ENCODE data around the gene TARP.

TARP gene

DNA sequence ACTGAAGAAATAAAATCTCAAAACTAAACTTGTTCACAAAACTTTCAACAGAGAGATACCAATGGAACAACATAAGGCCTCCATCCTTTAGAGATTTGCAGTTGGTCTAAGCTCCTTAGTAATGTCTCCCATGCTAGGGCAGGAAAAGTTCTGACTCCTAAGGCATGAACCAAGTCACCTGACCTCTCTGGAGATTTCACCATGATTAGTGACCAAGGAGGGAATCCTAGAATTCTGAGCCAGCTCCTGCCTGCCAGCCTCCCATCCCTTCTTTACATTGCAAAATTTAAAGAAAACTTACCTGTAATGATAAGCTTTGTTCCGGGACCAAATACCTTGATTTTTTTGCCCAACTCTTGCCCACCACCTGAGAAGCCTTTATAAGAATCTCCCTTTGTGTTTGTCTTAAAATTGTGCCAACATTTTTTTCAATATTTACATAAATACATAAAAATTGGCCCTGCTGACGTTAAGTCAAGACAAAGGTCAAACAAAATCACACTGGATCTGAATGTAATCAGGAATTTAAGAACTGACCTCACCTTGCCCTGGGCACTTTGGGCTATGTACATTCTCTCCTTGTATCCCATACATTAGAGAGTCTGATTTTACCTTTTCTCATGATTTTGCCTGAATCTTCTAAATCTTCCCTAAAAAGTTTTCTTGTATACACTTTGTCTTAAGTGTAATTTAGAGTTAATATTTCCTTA is at the start of gene TARP:
TARP (minus strand) TSS at position 351 of the 710 bp plus-strand sequence.
- DNase-seq (ENCODE audit: low read depth): no peak

DNA sequence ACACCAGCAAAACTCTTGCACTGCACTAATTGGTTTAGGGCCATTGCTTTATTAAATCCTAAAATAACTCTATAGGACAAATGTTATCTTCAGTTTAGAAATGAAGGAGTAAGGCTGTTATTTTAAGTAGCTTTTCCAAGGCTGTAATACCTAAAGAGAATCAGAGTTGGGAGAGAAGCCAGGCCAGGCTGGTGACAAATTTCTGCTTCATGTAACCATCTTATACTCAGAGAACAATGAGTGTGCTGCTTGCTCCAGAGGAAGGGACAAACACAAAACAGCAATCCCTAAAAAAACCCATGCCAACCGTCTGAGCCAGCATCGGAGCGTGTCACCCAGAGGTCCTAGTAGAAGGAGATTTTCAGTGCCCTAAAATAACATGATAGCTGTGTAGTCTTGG is 49.7 kb upstream of the TARP start:
- no peak for DNase-seq (ENCODE audit: low read depth)

DNA sequence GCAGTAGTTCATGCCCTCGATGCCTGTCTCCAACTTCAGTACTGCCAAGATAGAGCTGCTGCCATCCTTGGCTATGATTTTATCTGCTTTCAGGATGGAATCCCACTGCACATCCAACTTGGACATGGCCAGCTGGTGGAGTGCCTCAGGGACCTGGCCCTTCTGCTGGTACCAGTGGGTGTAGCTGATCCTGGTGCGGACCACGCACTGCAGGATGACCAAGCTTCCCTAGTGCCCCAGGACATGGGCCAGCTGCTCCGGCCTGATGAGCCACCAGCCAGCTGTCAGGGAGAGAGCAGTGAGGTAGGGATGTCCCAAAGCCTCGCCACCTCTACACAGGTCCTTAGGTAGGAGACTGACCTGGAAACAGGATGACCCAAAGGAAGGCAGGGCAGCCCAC is 49.0 kb upstream of the TARP start:
- DNase-seq (ENCODE audit: low read depth): no peak

DNA sequence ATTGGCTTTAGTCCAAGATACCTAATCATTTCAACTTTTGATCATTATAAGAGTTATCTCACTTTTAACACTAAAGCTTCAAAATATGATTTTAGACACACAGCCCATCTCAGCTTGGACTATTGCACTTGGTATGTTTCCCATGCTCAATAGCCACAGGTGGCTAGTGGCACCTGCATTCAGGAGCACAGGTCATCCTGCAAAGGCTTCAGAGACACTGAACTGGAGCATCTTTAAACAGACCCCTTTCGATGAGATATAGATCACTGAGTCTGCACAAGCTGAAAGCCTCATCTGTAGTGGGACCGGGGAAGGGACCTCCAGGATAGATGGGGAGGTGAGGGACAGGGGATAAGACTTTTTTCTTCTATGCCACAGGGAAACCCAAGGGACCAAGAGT is 48.5 kb upstream of the TARP start:
- no peak for DNase-seq (ENCODE audit: low read depth)

DNA sequence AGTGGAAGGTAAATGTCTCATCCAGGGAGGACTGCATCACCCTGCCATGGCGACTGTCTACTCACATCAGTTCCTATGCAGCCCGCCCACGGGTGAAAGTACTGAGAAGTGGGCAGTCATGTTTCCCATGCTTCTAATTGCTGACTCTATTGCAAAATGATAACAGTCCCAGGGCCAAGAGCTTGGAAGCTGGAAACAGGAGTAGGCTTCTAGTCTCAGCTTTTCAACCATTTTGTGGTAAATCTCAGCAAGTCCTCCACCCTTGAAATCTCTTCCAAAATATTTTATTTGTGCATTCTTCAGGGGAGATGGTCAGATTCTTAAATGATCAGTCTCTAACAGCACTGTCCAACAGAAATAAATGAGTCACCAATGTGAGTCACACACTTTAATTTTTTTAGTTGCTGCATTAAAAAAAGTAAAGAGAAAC is 48.1 kb upstream of the TARP start:
- peak; percentile 91 for DNase-seq (ENCODE audit: low read depth)

DNA sequence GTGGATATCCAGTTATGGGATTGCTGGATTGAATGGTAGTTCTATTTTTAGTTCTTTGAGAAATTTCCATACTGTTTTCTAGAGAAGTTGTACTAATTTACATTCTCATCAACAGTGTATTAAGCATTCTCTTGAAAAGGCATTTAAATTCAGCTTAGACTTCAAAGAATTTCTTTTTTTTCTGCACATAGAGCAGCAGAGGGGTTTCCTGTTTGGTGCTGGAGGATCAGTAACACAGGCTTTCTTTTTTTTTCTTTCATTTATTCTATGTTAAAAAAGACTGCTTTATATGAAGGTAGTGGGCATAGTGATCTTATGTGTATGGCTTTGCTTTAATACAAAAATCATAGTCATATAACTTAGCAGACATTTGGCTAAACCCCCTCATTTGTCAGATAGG is 47.6 kb upstream of the TARP start:
- no peak for DNase-seq (ENCODE audit: low read depth)

DNA sequence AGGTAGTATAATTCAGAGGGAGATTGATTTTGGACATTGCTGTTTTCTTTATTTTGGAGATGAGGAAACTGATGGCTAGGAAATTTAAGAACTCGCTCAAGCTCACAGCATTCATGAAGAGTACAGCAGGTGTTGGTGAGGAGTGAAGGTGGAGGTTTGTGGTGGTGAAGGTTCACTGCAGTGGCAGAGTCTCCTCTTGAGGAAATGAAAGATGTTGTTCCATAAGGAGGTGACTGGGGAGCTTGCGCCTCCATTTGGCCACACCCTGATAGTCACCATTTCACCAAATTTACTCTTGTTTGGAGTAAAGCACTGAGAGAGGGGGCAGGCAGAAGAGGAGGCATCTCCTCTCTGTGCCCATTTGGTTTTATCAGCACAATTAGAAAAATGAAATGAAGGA is 46.4 kb upstream of the TARP start:
- no peak for DNase-seq (ENCODE audit: low read depth)

DNA sequence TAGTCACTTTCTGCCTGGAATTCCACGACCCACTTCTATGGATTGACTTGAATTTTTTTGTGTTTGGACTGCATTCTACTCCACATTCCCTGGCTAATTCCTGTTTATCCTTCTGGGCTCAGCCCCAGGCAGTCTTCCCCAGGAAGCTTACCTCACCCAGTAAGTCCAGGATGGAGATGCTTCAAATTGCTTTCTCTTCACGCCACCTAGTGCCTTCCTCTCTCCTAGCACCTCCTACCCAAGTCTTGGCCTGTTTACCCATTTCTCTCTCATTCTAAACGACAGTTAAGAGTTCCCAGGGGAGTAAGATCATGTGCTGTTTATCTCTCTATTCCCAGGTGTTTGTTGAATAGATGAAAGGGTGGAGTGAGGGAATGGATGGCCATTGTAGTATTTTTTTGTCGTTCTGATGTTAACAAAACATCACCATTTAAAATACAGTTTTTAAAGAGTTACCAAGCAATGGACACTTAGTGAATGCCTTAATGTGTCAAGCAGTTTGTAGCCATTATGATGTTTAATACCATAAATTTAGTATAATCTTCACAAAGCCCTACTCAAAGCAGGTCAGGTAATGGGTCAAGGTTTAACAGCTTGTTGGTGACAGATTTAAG is 45.5 kb upstream of the TARP start:
- DNase-seq (ENCODE audit: low read depth): peak; percentile 64

DNA sequence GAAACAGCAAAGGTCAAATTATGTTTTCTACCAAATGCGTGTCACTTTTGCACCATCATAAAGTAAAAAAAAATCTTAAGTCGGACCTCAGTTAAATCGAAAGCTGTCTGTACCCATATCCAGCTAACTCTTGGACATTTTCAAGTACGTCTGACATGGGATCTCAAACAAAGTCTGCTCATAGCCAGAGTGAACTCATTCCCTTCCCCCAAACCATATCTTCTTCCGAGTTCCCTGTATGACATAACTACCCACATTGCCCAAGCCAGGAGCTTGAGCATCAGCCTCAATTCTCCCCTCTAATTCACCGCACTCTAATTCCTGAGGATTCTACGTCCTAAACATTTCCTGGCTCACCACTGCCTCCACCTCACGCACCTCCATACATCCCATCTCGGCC is 44.8 kb upstream of the TARP start:
- no peak for DNase-seq (ENCODE audit: low read depth)

DNA sequence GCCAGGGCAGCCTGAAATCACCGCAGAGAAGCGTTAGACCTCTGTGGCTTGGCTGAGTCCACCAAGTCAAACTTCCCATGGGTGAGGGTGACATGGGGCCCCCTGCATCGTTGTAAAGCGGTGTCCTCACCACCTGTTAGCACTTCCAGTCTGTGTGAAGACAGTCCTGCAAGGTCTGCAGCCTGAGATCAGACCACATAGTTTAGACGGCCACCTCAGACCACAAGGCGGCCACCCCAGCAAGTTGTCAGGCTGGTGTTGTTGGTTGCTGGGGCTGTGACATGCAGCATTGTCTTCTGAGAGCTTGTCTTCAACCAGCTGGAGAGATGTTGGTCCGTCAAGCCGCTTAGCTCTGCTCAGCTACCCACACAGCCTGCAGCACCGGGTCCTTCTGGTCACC is 44.1 kb upstream of the TARP start:
- DNase-seq (ENCODE audit: low read depth): no peak

DNA sequence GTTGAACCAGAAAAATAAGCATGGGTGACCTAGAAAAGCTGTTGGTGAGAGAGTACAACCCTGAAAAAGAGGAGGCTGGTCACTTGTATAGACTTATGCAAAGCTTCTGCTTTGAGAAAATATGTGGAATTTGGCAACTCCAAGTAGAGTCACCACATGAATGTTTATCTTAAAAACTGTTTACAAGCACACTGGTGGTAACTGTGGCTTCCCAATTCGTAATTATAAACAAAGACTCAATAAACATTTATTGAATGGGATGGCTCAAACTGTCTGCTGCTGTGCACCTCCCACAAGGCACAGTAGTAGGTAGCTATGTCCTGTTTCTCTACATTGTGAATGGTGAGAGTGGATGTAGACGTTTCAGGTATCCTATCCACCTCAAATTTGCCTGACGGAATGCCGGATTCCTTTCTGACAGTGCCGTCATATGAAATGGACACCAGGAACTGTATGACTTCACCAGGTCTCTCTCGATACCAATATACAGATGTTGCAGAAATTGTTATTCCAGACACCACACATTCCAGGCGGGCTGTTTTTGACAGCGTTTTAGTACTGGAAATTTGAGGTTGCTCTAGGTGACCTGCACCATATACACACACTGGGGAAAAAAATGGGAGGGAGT is 43.4 kb upstream of the TARP start:
- peak; percentile 55 for DNase-seq (ENCODE audit: low read depth)

DNA sequence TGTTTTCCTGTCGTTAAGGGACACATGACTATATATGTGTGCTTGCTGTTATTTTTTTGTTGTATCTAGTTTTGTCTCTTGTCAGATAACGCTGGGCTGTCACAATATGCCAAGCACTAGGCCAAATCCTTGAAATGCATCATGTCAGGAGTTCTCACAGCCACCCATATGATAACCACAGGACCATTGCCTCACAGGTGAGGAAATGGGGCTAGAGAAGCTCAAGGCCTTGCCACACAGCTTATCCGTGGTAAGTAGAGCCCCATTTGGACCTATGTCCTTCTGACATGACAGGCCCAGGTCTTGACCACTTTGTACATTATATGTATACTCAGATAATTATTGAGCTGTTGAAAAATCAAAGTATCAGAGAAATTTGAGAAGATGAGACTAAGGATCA is 42.0 kb upstream of the TARP start:
- DNase-seq (ENCODE audit: low read depth): no peak

DNA sequence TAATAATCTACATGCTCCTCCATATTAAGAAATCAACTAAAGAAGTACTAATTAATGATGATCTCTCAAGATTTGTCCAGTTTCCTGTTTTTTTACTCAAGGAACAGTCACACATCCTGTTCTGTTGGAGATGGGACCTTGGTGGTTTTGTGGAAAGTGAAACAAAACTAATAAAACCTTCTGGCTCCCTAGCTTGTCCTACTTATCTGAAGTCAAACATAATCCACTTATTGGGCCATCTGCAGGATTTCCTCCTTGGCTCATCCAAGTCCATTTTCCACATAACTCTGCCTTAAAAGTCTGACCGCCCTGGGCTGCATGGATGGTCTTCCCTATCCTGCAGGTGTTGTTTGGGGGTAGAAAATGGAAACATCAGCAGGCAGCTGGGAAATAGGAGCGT is 39.4 kb upstream of the TARP start:
- no peak for DNase-seq (ENCODE audit: low read depth)

DNA sequence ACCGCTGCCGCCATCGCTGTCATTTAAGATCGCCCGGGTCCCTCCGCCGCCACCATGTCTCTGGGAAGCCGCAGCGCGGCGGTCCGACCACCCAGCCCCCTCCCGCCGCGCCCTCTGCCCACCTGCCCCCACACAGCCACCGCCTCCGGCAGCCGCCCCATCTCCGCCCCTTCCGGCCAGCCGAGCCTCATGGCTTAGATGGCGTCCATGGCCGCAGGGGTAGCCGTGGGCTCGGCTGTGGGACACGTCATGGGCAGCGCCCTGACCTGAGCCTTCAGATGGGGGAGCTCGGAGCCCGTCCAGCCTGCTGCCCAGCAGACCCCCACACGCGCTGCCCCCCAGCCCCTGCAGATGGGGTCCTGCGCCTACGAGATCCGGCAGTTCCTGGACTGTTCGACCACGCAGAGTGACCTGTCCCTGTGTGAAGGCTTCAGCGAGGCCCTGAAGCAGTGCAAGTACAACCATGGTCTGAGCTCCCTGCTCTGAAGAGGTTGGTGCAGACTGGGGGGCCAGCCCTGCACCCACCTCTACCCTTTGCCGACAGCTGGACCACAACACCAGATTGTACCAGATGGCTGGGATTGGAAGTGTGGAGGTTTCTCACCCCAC is 38.0 kb upstream of the TARP start:
- DNase-seq (ENCODE audit: low read depth): no peak

DNA sequence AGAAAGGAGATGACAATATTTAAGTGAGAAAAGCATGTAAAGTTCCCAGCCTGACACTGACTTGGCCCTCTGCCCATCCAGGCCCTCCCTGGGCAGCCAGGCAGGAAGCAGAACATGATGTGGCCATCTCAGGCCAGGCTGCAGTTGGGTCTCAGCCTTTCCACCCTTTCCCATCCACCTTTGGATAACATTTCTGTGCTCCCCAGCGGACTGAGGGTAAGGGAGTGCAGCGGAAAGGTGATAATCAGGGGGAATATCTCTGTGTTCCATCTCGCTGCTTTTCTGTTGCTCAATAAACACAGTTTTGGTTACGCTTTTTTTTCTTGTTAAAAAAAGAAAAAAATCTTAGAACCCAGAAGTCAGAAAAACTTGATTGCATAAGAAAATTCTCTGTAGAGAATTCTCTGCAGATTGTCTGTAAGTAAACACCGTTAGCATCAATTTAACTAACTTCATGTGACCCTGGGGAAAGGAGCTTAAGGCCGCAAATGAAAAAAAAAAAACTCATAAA is 37.2 kb upstream of the TARP start:
- no peak for DNase-seq (ENCODE audit: low read depth)

DNA sequence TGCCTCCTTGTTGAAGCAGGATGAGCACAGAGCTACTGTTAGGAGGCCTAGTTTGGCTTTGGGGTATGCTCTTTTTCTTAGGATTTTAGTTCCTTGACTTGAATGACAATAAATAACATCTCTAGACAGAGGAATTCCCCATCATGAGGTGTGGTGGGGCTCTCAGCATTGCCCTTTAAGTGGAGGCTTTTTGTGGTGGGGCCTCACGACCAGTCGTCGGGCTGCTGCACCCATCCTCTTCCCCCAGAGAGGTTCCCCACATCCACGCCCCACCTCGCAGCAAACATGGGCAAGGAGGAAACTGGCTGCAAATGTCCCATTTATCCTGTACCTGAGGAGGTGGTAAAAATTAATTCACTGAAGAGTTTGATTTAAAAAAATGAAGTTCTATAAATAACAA is 36.1 kb upstream of the TARP start:
- no peak for DNase-seq (ENCODE audit: low read depth)

DNA sequence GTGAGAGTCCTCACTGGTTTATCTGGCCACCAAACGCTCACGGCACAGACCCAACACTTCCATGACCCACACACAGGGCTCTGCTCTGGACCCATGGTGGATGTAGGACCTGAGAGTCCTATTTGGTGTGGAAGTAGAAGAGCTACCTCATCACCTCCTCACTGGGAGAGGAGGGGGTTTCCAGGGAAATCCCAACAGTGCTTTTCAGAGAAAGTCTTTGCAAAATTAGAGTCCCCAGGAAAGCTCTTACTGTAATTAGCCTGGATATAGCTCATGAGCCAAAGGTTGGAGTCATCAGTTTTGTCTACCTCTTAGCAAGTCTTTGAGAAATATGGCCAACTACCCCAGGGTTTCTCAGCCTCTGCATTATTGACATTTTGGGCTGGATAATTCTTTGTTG is 34.7 kb upstream of the TARP start:
- DNase-seq (ENCODE audit: low read depth): no peak

DNA sequence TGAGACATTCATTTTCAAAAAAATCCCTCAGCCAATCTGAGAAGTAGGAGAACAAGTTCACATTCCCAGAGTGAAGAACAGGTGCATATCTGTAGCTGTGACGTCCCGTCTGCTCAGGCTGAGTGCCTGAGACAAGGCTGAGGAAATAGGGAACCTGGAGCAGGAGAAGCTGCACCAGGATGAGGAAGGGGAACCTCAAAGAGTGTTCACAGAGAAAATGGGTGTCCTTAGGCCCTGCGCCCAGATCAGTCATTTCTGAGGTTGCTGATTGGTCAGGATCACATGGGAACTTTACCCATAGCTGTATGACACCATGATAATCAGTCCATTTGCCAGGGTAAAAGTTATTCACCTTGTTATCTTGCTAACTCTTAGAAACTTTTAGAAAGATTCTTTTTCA is 34.2 kb upstream of the TARP start:
- no peak for DNase-seq (ENCODE audit: low read depth)

DNA sequence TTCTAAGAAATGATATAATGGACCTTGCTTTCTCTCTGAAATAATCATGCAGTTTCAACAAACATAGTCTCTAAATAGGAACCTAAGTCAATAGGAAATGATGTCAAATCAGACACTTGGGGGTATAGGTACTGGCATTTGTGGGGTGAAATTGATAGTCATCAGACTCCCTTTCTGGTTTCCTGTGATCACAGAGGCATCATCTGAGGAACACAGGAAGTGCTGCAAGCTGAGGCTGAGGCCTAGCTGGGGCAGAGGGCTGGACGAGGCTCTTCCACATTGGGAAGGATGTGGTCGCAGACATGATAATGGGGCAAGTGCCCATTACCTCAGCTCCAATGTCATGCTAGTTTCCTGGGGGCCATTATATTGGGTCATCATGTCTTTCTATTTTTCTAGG is 33.5 kb upstream of the TARP start:
- DNase-seq (ENCODE audit: low read depth): no peak

DNA sequence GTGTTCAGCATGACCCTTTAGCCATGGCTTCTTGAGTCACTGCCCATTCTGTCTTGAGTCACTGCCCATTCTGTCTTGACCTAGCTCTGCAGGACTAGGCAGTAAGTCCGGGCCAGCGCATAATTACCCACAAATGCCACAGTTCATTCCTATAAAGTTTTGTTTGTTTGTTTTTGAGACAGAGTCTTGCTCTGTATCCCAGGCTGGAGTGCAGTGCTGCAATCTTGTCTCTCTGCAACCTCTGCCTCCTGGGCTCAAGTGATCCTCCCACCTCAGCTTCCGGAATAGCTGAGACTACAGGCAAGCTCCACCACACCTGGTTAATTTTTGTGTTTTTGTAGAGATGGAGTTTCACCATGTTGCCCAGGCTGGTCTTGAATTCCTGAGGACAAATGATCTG is 32.7 kb upstream of the TARP start:
- peak; percentile 64 for DNase-seq (ENCODE audit: low read depth)

DNA sequence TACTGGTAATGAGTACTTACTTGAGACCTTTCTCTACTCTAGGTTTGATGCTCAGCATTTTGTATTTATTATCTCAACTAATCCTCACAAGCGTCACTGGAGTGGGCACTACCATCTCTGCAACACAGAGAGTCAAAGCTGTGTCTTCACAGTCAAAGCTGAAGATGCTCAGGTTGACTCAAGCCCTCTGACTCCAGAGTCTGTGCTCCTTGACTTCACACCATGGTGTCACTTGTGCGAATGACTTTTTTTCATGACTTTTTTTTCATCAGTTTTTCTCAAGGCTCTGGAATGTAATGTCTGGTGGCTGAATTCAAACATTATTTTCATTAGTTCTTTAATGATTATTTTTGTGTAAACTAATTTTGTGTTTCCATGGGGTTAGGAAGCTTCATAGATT is 30.4 kb upstream of the TARP start:
- no peak for DNase-seq (ENCODE audit: low read depth)

DNA sequence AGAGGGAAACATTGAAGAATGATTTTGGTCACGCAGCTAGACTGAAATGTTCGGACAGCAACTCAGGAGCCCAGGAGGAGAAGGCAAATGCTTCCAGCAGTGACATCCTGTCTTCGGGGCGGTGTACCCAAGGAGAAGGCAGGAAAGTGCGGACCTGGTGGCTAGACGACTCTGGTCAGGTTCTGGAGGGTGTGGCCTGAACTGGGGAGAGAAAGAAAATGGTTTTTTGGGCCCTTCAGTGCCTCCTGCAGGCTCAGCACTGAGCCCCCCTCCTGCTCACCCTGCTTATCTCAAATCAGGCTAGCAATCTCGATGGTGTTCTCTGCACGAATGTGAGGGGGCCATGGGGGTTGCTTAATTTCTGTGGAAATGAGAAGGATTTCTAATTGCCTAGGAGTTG is 26.7 kb upstream of the TARP start:
- DNase-seq (ENCODE audit: low read depth): no peak

DNA sequence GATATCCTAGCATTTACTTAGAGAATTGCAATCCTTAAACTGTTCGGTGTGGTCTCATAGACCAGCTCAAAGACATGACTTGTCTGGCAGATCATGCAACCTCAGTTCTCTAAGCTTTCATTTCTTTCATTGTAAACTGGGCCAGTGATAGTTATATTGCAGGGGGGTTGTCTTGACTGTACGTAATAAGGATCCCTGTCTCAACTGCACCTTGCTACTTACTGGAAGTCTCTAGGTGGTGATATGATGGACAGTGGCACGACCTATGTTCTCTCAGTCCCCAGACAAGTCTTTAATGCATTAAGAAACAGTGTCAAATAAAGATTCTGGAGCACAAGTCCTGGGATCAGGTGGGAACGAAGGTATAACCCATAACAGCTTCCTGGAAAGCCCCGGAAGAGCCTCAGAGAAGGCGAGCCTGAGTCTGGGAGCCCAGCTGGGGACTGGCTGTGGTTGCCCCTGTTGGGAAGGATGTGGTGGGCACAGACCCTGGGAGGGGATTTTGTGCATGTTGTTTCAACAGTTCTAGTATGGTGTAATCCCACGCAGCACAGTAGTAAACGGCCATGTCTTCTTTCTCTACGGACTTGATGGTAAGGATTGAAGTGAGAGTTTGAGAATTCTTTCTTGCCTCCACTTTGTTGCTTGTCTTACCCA is 26.0 kb upstream of the TARP start:
- DNase-seq (ENCODE audit: low read depth): no peak

All from GM04503 (cell line).